ENCODE data around the gene POLE.

The POLE gene

GRCh38 chr12:132687211-132688164 is at the start of gene POLE, which contains the start of gene PXMP2:
TSS of gene POLE (minus strand) at chr12:132687342. CDS start at chr12:132687315, 27 bp downstream.
TSS of gene PXMP2 (plus strand) at chr12:132687587. CDS start at chr12:132687671, 84 bp downstream.
- DNase-seq (ENCODE audit: low spot score): peak; percentile 92

GRCh38 chr12:132736913-132737312 is 49.8 kb upstream of the POLE start:
- DNase-seq (ENCODE audit: low spot score): no peak

DNA sequence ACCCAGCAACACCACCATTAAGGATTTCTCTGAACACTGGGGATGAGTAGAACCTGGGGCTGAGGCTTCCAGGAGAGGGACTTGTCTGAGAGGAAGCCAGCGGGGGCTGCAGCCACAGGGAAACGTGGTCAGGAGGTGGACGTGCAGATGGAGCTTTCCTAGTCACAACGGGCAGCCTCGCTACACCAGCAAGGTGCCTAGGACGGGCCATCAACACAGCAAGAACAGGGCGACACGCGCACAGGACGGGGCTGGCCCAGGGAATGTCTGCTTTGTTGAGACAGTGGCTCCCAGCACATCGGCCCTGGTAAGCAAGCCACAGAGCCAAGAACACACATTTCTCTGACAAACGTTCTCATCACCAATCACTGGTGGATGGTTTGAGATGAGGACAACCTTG is 49.2 kb upstream of the POLE start:
- DNase-seq (ENCODE audit: low spot score): no peak

GRCh38 chr12:132735496-132735895 is 48.4 kb upstream of the POLE start:
- DNase-seq (ENCODE audit: low spot score): no peak

DNA sequence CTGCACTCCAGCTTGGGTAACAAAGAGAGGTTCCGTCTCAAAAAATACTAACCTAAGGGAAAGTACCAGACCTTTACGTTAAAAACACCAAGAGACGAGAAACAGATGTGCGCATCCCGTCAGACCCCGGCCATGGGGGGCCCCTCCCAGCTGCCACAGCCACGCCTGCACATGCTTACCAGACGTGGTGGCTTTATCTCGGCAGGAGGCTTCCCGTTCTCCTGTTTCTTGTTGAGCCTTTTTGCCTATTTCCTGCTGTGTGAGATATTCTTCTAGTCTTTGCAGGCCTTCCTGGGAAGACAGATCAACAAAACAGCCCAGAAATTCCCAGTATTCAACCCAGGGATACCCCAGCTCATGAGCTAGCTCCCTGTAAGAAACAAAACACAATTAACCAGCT is 47.1 kb upstream of the POLE start:
- DNase-seq (ENCODE audit: low spot score): no peak

GRCh38 chr12:132731574-132731973 is 44.4 kb upstream of the POLE start:
- no peak for DNase-seq (ENCODE audit: low spot score)

- no peak for DNase-seq (ENCODE audit: low spot score)
These were observed 43.2 kb upstream of the POLE start for GRCh38 chr12:132730353-132730752.

GRCh38 chr12:132729541-132730320 is 42.6 kb upstream of the POLE start:
- DNase-seq (ENCODE audit: low spot score): no peak

DNA sequence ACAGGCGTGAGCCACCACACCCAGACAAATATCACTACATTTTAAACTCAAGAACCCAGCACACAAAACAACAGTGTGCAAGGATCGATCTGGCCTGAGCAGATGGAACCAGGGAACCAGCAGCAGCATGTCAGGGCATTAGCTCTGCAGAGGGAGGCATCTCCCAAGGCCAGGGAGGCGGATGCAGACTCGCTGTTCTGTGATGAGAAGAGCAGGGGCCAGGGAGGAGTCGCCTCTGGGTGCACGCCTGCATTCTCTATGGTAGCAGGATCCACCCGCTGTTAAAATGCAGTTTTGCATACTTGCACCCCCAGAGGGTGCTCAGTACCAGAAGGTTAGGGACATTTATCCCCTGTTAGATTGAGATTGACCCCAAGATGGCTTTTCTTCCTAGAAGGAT is 41.4 kb upstream of the POLE start:
- no peak for DNase-seq (ENCODE audit: low spot score)

DNA sequence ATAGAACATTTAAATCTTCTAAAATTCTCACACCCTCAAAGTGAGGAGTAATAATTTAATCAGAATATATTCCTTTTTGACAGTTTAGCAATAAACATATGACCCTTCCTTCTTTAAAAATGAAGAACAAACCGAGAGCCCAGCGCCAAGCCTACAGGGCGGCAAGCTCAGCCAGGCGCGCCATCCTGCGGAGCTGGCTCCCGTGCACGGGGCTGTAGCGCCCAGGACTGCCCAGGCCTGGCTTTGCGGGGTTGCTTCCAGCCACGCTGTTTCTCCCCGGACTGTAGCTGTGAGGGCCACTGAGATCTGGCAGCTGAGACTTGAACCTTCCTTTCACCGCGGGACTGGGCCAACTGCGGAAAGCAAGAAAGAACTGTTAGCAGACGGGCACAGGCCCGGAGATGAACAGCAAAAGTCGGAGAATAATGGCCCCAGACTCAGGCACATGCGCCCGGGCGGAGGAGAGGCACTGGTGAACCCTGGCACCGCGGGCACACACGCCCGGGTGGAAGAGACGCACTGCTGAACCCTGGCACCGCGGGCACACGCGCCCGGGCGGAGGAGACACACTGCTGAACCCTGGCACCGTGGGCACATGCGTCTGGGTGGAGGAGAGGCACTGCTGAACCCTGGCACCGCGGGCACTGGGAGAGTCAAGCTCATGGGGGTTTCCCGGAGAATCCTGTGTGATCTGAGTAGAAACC is 40.1 kb upstream of the POLE start:
- DNase-seq (ENCODE audit: low spot score): no peak

DNA sequence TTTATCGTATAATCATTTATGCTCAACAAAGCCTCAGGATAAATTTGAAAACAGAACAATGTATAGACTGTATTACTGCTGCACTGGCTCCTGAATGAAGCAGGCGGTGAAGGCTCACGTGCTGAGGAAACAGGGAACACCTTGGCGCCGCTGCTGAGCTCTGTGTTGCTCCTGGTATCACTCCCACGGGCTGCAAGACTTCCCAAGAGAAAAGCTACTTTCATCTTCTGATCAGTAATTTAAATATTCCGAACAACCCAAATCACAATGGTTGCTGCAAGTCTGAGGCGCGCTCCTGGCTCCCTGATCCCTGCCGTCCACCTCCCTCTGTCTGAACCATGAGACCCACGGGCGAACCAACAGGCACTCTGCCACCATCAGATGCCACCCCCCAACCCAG is 39.2 kb upstream of the POLE start:
- DNase-seq (ENCODE audit: low spot score): no peak

- DNase-seq (ENCODE audit: low spot score): no peak
These were observed 37.5 kb upstream of the POLE start for GRCh38 chr12:132724506-132725241.

DNA sequence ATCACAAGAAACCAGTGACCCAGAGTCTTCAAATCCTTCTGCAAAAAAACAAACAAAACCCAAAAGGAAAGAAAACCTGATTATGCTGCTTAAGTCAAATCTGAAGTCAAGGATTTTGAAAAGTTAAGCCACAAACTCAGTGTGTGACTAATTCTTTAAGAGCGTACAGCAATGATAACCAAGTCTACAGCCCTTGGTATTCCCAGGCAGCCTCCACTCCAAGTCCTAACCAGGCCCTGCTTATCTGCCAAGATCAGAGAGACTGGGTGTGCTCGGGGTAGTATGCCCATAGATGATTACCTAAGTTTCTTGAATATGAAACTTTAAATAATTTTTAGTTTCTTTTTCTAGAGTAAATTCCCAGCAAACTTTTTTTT is 36.6 kb upstream of the POLE start:
- no peak for DNase-seq (ENCODE audit: low spot score)

DNA sequence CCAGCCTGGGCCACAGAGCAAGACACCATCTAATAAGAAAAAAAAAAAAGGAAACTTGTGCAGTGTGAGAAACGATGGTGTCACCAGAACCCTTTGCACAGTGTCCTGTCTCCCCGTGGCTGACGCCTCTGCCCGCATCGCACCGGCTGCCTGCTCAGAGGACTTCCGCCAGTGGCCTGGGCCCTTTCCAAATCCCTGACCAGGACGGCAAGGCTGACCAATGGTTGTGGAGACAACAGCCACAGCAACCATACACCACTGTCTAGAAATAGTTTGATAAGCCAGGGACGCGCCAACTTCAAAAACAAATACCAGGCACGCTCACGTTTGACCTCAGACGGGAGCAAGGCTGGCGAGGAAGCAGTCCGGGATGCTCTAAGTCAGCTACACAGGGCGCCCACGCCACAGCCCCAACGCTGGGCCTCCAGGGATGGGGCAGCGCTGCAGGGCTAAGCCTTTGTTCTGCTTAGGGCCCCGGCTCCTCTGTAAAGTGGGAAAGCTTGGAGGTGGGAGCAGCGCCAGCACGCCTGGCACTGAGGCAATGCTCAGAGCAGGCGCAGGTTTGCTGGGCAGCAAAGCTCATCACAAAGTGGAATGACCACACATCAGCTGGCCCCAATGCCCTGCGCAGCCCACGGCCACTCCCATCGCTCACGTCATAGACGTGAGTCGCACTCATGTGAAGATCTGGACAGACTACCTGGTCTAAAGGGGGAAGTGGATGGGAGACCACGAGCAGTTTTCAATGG is 36.0 kb upstream of the POLE start:
- DNase-seq (ENCODE audit: low spot score): no peak

DNA sequence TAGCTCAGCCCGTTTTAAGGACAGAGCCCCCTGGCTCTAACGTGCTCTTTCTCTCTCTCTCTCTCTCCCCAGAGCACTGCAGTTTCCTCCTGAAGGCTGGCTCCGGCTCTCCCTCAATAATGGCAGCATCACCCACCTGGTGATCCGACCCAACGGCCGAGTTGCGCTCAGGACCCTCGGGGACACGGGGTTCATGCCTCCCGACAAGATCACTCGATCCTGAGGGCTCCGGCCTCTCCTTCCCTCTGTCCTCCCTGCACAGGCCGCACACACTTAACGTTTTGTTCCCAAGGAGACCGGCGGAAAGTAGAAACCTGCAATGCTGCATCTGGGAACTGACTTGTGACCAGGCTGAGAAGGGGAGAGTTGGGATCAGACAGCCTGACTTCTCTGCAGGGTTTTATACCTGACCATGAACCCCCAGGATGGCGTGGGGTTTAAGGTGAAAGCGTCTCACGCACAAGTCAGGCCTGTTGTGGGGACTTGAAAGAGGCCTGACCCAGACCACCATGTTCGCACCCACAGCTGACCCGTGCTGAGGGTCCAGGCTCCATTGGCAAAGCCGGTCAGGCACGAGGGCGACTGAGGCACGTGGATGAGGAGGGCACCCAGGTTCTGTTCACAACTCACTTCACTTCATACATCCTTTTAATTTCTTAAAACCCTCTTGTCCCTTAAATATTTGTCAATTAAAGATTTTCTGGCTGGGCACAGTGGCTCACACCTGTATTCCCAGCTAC is 33.6 kb upstream of the POLE start:
- DNase-seq (ENCODE audit: low spot score): no peak

DNA sequence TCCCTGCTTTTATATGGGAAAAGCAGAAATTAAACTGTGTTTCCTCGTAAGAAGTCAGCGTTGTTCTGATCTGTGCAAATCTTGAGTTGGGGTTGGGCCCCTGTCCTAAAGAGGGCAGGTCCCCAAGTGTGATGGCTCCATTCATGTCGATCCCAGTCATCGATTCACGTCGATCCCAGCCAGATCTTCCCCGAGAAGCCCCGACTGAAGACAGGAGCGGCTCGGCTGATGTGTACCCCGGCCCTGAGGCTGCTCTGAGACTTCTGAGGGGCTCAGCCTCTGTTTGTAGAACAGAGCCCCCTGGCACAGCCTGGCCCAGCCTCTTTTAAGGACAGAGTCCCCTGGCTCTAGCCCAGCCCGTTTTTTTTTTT is 32.8 kb upstream of the POLE start:
- DNase-seq (ENCODE audit: low spot score): no peak

- no peak for DNase-seq (ENCODE audit: low spot score)
These were observed 32.2 kb upstream of the POLE start for GRCh38 chr12:132719141-132719953.

- no peak for DNase-seq (ENCODE audit: low spot score)
These were observed 31.5 kb upstream of the POLE start for GRCh38 chr12:132718644-132719043.

Measured in HuH-7.5 (cell line).